Loucy (cell line): ENCODE measurements around the gene GPR55.

ENCODE experiments used
- H2AFZ ChIP-seq: fragments of 200-600 bp; sonication (generic); 2 replicates; pipeline ENCODE4 v1.6.0; 2016; ENCODE audit warnings: antibody characterized with exemption, mild to moderate bottlenecking, low read length, moderate library complexity
- H3F3A ChIP-seq: fragments of 200-600 bp; 2 replicates; pipeline ENCODE4 v1.6.0; 2016; ENCODE audit warnings: antibody characterized with exemption, low read depth, mild to moderate bottlenecking
- H3K27me3 ChIP-seq: fragments of 200-600 bp; sonication (generic); 2 replicates; pipeline ENCODE4 v1.6.1; 2014; ENCODE audit warnings: low read length, mild to moderate bottlenecking; ENCODE audit not compliant: insufficient read depth, poor library complexity, severe bottlenecking
- H3K36me3 ChIP-seq: fragments of 200-600 bp; sonication (generic); 2 replicates; pipeline ENCODE4 v1.6.1; 2016; ENCODE audit warnings: low read length; ENCODE audit not compliant: insufficient read depth
- H3K4me1 ChIP-seq: fragments of 200-600 bp; sonication (generic); 2 replicates; pipeline ENCODE4 v1.5.1; 2014; ENCODE audit warnings: low read length, mild to moderate bottlenecking; ENCODE audit not compliant: insufficient read depth, poor library complexity, severe bottlenecking
- H3K4me2 ChIP-seq: fragments of 200-600 bp; sonication (generic); 2 replicates; pipeline ENCODE4 v1.6.0; 2014; ENCODE audit warnings: antibody characterized with exemption, low read length, low read depth, mild to moderate bottlenecking; ENCODE audit not compliant: poor library complexity, severe bottlenecking
- H3K4me3 ChIP-seq: fragments of 200-600 bp; sonication (generic); 2 replicates; pipeline ENCODE4 v1.5.1; 2014; ENCODE audit warnings: low read length, mild to moderate bottlenecking, mixed read lengths; ENCODE audit not compliant: poor library complexity, severe bottlenecking
- H3K79me2 ChIP-seq: fragments of 200-600 bp; sonication (generic); 2 replicates; pipeline ENCODE4 v1.6.1; 2014; ENCODE audit warnings: low read length; ENCODE audit not compliant: insufficient read depth
- H3K9ac ChIP-seq: fragments of 200-600 bp; sonication (generic); 2 replicates; pipeline ENCODE4 v1.6.0; 2014; ENCODE audit warnings: mild to moderate bottlenecking, low read depth, low read length, moderate library complexity; ENCODE audit not compliant: poor library complexity, severe bottlenecking
- H3K9me2 ChIP-seq: fragments of 200-600 bp; sonication (generic); replicated peaks from 2 replicates; pipeline ENCODE4 v1.6.1; 2016; ENCODE audit warnings: low read depth, low read length, mixed read lengths
- H3K9me3 ChIP-seq: fragments of 200-600 bp; sonication (generic); 2 replicates; pipeline ENCODE4 v1.6.1; 2014; ENCODE audit warnings: mild to moderate bottlenecking, antibody characterized with exemption, low read length, low read depth; ENCODE audit not compliant: insufficient read depth
- H4K20me1 ChIP-seq: fragments of 200-600 bp; sonication (generic); 2 replicates; pipeline ENCODE4 v1.6.0; 2014; ENCODE audit warnings: antibody characterized with exemption, low read length, mild to moderate bottlenecking; ENCODE audit not compliant: insufficient read depth, poor library complexity, severe bottlenecking
- EZH2phosphoT487 ChIP-seq: fragments of 200-600 bp; IDR thresholded peaks from 2 replicates; pipeline ENCODE4 v1.6.1; 2018; ENCODE audit warnings: antibody characterized with exemption, mild to moderate bottlenecking, moderate library complexity, borderline replicate concordance
- TF ChIP-seq, protein P1 (sequence below): fragments of 200-600 bp; sonication (generic); conservative IDR thresholded peaks from 2 replicates; pipeline ENCODE4 v1.5.1; 2014; ENCODE audit warnings: mild to moderate bottlenecking, antibody characterized with exemption, low read length

Gene GPR55

DNA sequence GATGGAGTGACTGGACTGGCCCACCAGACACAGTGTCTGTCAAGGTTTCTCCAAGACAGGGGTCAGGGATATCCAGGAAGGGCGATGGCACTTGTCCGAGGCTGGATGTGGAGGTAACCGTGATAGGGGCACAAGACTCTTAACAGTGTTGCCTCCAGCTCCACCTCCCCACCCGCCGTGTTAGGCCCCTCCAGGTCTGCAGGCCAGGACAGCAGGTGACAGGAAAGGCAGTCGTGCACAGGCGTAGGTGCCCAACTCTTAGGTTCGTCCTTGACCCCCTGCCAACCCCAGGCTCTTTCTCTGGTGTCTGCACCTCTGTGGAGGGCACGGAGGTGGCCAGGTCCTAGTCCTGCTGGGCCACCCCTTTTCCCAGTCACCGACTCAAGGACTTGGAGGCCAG is 50.2 kb downstream of the GPR55 start:
- Histone ChIP-seq H4K20me1 (peaks cover 28% of the 10 kb centered on the region), H3F3A (0 out of 2 replicates have a peak, but pooled peaks cover 2% of the 10 kb centered on the region), H3K9ac (no peak overlapping the region), H3K9me2 (no peaks in the 10 kb centered on the region), H3K4me3 (no peak overlapping the region), H3K4me1 (peaks cover 17% of the 10 kb centered on the region), H3K27me3 (no peaks in the 10 kb centered on the region), H3K36me3 (peaks cover 62% of the 10 kb centered on the region; the same call in 1 of the 2 replicates), H3K4me2 (no peak overlapping the region), H3K9me3 (no peaks in the 10 kb centered on the region), H3K79me2 (peaks cover 43% of the 10 kb centered on the region), H2AFZ (no peak overlapping the region)
- TF ChIP-seq EZH2phosphoT487 = no peak
- TF ChIP-seq, protein P1, sequence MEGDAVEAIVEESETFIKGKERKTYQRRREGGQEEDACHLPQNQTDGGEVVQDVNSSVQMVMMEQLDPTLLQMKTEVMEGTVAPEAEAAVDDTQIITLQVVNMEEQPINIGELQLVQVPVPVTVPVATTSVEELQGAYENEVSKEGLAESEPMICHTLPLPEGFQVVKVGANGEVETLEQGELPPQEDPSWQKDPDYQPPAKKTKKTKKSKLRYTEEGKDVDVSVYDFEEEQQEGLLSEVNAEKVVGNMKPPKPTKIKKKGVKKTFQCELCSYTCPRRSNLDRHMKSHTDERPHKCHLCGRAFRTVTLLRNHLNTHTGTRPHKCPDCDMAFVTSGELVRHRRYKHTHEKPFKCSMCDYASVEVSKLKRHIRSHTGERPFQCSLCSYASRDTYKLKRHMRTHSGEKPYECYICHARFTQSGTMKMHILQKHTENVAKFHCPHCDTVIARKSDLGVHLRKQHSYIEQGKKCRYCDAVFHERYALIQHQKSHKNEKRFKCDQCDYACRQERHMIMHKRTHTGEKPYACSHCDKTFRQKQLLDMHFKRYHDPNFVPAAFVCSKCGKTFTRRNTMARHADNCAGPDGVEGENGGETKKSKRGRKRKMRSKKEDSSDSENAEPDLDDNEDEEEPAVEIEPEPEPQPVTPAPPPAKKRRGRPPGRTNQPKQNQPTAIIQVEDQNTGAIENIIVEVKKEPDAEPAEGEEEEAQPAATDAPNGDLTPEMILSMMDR = no peak

DNA sequence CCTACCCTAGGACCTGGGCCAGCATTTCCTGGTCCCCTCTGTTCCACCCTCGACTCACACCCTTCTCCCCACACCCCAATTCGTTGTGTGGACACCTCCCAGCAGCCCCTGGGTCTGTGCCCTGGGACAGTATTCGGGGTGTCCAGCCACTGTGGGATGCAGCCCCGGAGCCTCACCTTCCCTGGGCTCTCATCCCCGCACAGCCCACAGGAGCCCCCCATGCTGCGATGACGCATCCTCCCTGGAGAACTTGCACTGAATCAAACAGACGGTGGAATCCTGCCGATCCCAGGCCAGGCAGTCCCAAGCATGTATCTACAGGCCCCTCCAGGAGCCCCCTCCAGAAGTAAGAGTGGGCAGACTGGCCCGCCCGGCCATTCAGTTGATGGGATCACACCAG is 50.6 kb downstream of the GPR55 start:
- TF ChIP-seq, protein P1 = no peak
- peaks cover 58% of the 10 kb centered on the region; the same call in 1 of the 2 replicates for H3K36me3 ChIP-seq
- no peak overlapping the region for H3K4me3 ChIP-seq
- H3K9me2 ChIP-seq = no peaks in the 10 kb centered on the region
- no peak overlapping the region for H3K4me2 ChIP-seq
- H3K9ac ChIP-seq = no peak overlapping the region
- no peak overlapping the region for H2AFZ ChIP-seq
- H3K27me3 ChIP-seq = no peaks in the 10 kb centered on the region
- H3K79me2 ChIP-seq = peaks cover 48% of the 10 kb centered on the region
- H3K9me3 ChIP-seq = no peaks in the 10 kb centered on the region
- peaks cover 21% of the 10 kb centered on the region for H3K4me1 ChIP-seq
- H3F3A ChIP-seq = no peaks in the 10 kb centered on the region
- peaks cover 32% of the 10 kb centered on the region for H4K20me1 ChIP-seq

DNA sequence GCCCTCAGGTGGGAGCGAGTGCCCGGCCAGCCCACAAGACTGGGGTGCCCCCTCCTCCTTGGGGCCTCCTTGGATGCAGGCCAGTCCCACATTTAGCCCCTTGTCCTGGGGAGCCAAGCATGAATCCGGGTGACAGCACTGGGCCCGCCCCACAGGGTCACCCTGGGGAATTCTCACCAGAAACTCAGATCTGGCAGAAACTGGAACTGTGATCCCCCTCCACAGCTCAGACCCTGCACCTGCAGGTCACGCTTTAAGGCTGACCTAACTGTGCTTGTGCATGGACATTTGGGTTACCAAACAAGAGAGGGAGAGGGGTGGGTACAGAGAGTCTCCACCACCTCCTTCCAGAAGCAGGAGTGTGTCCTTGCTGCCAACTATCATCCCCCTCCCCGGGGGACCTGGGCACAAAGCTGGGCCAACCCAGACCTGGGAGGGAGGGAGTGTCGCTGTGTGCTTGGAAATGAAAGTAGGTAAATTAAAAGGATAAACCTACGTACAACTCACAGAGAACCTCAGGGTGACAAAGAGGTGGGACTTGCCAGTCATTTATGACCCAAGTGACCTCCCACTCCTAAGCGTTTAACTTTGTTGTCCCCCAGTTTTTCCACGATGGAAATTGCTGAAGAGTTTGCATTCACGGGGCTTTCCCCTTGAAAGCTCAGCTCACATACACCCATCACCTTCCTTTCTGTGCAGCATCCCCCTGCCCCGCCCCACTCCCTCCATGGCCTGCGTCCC is 51.2 kb downstream of the GPR55 start:
- Histone ChIP-seq H3K4me2 (no peak overlapping the region), H3K79me2 (peaks cover 54% of the 10 kb centered on the region), H4K20me1 (peaks cover 38% of the 10 kb centered on the region), H3K4me1 (peaks cover 27% of the 10 kb centered on the region), H3K4me3 (no peak overlapping the region), H3K9ac (no peak overlapping the region), H3K36me3 (peaks cover 52% of the 10 kb centered on the region; the same call in 1 of the 2 replicates), H2AFZ (no peak overlapping the region), H3K9me3 (no peaks in the 10 kb centered on the region), H3K27me3 (no peaks in the 10 kb centered on the region), H3F3A (no peaks in the 10 kb centered on the region), H3K9me2 (no peaks in the 10 kb centered on the region)
- TF ChIP-seq, protein P1 = no peak
- no peak for TF ChIP-seq EZH2phosphoT487
